HG03064 (cell line): ENCODE data around the gene NYAP1.
"Not testable (repeated sequence)": the region's sequence is repeated elsewhere in the genome, so short reads cannot be mapped to it uniquely, and the experiment has no call there.

ENCODE experiments used
- ATAC-seq: cut with Tn5 transposase; IDR thresholded peaks from one replicate; pipeline ENCODE4 v1.9.1; 2021; ENCODE audit warnings: low read depth; ENCODE audit not compliant: unreplicated experiment

NYAP1 gene

GRCh38 chr7:100483722-100484672 is at the start of gene NYAP1:
Gene NYAP1 (plus strand): TSS chr7:100483927. CDS start chr7:100485312, 1,385 bp downstream.
- ATAC-seq = no peak

- no peak for ATAC-seq
These were observed 49.2 kb upstream of the NYAP1 start for GRCh38 chr7:100434297-100435144.

GRCh38 chr7:100435401-100436304 is 48.1 kb upstream of the NYAP1 start:
- ATAC-seq = peak; percentile 31

- no peak for ATAC-seq
These were observed 46.3 kb upstream of the NYAP1 start for GRCh38 chr7:100437150-100438100.

- ATAC-seq = no peak
These were observed 45.6 kb upstream of the NYAP1 start for GRCh38 chr7:100438172-100438571.

- not testable (repeated sequence) for ATAC-seq
These were observed 45.0 kb upstream of the NYAP1 start for GRCh38 chr7:100438731-100439130.

GRCh38 chr7:100439244-100439643 is 44.5 kb upstream of the NYAP1 start:
- not testable (repeated sequence) for ATAC-seq

GRCh38 chr7:100441641-100442535 is 41.8 kb upstream of the NYAP1 start:
- no peak for ATAC-seq

- ATAC-seq = no peak
These were observed 40.5 kb upstream of the NYAP1 start for GRCh38 chr7:100443096-100443840.

- no peak for ATAC-seq
These were observed 39.1 kb upstream of the NYAP1 start for GRCh38 chr7:100444311-100445278.

- ATAC-seq = no peak
These were observed 37.7 kb upstream of the NYAP1 start for GRCh38 chr7:100446040-100446439.

- ATAC-seq = not testable (repeated sequence)
These were observed 36.4 kb upstream of the NYAP1 start for GRCh38 chr7:100447363-100447762.

- no peak for ATAC-seq
These were observed 34.4 kb upstream of the NYAP1 start for GRCh38 chr7:100449190-100449795.

- no peak for ATAC-seq
These were observed 31.2 kb upstream of the NYAP1 start for GRCh38 chr7:100452513-100452912.

GRCh38 chr7:100453854-100454253 is 29.9 kb upstream of the NYAP1 start:
- not testable (repeated sequence) for ATAC-seq

- no peak for ATAC-seq
These were observed 28.5 kb upstream of the NYAP1 start for GRCh38 chr7:100455206-100455605.
